HG03565 (cell line): Measurements from ENCODE around the gene TENM4.

Experiments used
- ATAC-seq: cut with Tn5 transposase; IDR thresholded peaks from one replicate; pipeline ENCODE4 v1.9.1; 2021; ENCODE audit warnings: mild to moderate bottlenecking, moderate library complexity; ENCODE audit not compliant: unreplicated experiment

Gene TENM4

DNA sequence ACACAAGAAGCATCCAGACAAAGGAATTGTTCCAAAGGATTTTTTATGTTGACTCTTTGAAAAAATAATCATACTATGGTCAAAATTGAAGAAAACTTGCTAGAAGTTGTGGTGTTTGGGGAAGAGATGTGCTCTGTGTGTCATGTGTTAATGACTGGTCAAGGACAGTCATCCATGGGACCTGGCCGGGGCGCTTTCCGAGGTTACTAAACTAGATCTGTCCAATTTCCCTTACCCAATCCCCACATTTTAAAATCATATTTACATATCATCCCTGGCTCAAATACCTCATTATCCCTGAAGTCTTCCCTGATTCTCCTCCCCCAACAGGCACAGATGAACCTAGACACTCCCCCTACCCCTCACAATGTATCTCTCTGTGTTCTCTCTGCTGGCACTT is 289.4 kb downstream of the TENM4 start:
- no peak for ATAC-seq

DNA sequence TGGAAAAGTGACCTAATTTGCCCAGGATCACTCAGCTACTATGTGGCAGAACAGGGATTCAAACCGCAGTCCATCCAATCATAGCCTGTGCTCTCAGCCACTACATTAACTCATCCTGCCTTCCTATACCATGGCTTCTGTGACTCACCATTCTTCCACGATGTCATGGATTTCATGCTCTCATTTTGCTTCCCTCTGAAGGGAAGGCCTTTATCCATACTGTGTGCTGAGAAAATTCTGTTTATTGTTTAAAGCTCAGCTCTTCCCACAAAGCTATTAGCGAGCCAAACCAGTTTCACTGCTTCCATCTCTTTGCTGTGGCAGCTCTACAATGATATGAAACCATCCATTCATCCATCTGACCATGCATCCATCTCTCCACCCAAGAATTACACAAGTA is 289.9 kb downstream of the TENM4 start:
- ATAC-seq, result no peak

DNA sequence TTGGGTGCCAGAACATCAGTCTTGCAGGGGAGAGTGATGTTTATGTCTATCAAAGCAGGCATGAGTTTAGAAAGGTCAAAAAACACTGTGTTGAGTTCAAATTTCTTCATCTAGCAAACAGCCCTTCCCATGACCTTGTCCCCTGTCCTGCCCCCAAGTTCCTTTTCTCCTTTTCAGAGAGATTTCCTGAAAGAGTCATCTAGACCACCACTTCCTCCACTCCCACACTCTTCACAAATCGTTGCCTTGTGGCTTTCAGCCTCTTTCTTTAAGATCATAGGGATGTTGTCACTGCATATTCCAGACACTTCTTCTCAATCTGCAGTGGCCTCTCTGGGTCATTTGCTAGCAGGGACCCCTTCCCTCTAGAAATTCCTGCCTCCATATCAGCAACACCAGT is 290.5 kb downstream of the TENM4 start:
- ATAC-seq, result no peak

DNA sequence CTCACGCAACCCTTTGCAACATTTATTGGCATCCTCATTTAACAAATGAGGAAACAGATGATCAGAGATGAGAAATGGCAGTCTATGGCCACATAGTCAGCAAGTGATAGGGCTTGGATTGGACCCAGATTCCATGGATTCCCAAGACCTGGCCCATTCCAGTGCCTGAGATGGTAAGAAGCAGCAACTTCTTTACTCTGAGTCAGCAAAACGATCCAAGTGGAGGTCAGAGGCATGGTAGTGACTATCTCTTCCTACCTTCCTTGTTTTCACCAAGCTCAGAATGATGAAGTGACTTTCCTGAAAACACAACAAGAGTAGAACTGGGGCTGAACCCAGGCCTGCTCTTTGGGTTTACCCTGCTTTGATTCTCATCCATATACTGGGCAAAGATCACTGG is 293.1 kb downstream of the TENM4 start:
- ATAC-seq, result no peak

DNA sequence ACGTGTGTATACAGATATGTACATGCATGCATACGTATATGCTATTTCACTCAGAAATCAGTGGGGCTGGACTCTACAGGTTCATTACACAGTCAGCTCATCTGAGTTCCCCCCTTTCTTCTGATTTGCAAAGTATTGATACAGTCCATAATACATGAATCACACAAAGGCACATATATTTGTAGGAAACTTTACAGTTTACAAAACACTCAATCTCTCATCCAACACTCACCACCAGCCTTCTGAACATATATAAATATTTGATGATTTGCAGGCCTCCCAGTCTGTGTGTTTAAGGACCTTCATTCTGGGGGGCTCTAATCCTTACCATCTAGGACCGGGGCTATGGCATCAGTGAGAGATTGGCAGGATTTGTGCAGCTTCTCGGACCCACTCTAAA is 293.8 kb downstream of the TENM4 start:
- no peak for ATAC-seq

DNA sequence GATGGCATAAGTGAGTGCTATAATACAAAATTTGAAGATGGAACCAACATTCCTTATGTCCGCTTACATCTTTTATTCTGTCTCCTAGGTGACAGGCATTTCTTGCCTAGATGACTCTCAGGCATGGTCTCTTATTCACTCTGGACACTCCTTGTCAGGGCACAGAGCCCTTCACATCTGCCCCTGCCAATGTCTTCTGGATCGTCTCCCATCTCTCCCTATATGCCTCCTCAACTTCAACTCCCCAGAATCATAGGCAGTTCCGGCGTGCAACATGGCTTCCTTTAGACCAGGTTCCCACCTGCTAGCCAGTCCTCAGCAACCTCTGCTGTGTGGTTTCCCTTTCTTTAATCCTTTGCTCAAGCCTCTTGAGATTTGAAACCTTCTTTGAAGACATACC is 300.9 kb downstream of the TENM4 start:
- no peak for ATAC-seq

DNA sequence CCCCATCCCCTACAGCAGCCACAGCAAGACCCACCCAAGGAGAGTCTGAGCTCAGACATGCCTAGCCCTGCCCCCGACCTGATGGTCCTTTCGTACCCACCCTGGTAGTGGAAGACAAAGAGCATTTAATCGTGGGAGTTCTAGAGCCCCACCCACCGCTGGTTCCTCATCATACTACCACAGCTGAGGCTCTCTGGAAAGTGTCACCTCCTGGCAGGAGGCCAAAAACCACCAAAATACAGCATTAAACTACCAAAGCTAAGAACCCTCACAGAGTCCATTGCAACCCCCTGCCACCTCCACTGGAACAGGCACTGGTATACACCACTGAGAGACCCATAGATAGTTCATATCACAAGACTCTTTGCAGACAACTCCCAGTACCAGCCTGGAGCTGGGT is 311.1 kb downstream of the TENM4 start:
- no peak for ATAC-seq

DNA sequence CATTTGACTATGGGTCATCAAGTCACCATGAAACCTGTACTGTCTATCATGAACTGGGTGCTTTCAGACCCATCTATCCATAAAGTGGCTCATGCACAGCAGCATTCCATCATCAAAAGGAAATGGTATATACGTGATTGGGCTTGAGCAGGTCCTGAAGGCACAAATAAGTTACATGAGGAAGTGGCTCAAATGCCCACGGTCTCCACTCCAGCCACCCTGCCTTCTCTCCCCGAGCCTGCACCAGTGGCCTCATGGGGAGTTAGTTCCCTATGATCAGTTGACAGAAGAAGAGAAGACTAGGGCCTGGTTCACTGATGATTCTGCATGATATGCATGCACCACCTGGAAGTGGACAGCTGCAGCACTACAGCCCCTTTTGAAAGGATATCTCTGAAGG is 312.5 kb downstream of the TENM4 start:
- ATAC-seq, result no peak

DNA sequence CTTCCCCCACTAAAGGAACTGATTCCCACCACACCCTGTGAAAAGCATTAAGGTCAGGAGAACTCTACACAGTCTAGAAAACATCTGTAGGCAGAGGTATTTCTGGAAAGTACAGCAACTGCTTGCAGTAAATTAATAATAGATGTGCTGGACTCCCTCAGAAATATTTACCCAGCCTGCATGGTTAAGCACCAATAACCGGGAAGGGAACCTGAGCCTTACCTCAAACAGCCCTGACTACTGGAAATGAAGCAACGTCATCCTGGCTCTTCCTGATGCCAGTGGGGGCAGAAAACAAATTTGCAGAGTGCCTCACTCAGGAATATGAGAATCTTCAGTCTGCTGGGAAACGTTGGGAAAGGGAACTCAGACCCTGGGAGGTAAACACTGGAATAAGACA is 318.1 kb downstream of the TENM4 start:
- no peak for ATAC-seq

DNA sequence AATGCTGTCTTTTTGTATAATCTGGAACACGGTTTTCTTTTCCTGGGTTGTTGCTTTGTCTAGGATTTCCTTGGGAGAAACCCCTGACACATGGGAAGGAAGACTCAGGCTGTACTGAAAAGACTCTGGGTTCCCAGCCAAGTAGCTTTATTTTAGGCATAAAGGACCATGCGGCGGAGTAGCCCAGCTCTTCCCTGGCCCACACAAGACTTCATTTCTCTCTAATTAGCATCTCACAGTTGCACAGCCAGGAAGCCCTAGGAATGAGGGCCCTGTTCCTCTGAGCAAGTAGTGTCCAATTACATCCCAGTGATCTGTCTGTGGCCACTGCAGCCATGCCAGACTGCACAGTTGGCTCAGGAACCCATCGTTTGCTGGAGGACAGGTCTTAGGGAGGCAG is 319.5 kb downstream of the TENM4 start:
- ATAC-seq, result no peak

DNA sequence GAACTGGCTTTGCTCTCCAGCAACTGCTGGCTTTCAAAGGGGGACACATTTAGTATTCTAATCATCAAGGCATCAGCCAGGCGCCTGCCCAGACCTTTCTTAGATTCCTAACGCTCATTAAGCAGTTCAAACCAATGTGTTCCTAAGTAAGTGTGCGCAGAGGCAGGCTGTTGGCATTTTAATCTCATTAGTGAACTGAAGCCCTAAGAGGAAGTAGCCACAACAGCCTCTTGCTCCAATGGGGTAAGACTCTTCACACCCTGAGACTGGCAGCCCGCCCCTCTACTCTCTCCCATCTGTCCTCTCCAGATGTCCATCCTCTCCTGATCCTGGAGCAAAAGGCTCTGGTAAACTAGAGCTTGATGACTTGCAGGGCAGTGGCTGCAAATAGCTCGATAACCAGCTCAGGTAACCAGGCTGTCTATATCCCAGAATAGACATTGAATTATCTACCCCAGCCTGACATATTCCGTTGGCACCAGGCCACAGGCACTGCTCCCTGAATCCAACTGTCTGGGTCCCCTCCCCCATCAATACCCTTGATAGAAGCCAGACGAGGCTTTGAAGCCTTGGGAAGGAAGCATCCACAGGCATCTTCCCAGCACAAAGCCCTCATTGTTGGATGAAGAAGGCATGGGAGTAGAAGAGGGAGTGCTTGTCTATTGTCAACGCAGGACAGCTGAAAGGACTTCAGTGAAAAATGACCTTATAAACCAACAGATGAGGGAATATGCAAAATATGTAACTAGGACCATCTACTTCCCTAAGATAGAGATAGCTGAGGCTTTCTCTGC is 321.1 kb downstream of the TENM4 start:
- no peak for ATAC-seq

DNA sequence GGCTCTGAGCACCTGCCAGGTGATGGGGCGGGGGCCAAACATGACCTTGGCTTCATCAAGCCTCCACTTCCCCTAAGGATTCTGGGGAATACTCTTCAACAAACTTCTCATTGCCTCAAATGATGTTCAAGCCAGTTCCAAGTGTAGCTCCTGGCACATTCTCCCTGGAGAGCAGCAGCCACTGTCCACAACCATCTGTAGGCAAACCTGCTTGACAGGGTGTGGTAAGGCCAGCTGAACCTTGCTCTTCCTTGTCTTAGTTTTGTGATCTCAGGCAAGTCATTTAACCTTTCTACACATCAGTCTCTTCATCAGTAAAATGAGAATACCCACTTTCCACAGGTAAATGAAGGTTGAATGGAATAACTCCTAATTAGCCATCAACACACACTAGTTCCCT is 323.3 kb downstream of the TENM4 start:
- no peak for ATAC-seq

DNA sequence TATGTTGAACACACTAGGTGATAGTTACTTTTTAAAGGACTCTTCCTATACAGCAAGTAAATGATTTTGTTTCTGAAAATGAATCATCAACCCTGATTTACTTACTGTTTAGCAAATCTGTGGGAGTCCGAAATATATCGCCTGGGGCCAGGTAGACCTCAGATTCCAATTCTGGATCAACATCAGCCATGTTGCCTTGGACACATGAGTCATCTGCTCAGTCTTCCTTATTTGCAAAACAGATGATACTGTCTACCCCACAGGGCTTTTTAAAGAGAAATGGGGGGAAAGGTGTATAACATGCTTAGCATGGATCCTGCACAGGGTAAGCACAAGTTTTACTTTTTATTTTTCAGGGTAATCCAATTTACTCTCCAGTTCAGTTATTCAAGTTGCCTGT is 324.2 kb downstream of the TENM4 start:
- ATAC-seq, result no peak

DNA sequence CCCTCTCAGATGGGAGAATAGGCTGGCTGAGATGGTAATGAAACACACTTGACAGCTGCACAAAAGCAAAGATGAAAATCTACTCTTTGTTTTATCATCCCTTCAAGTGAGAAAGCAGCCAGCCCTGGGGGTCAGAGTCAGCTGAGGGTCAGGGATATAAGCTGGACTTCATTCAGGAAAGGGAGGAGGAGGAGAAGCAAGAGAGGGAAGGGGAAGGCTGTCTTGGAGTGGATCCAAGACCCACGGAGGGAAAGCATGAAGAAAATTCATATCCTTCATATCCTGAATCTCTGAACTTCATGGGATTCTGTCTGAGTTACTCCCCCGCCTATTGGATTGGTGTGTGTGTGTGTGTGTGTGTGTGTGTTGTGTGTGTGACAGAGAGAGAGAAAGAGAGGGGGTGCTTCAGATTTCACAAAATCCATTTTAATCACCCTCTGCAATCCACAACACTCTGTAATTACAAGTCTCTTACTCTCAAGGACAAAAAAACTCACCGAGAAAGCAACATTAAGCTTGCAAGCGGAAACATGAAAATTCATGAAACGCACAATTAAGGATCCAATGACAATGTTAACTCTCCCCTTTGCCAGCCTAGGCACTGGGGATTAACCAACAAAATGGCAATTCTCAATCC is 327.7 kb downstream of the TENM4 start:
- no peak for ATAC-seq

DNA sequence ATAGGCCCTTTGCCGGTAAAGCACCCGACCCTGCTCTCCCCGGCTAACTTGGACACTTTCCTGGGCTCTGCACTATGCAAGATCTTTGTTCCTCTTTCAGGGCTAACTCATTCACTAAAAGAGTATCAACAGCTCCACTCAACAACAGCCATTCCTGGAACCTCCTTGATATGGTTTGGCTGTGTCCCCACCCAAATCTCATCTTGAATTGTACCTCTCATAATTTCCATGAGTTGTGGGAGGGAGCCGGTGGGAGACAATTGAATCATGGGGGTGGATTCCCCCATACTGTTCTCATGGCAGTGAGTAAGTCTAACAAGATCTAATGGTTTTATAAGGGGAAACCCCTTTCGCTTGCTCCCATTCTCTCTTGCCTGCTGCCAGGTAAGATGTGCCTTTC is 330.0 kb downstream of the TENM4 start:
- no peak for ATAC-seq

DNA sequence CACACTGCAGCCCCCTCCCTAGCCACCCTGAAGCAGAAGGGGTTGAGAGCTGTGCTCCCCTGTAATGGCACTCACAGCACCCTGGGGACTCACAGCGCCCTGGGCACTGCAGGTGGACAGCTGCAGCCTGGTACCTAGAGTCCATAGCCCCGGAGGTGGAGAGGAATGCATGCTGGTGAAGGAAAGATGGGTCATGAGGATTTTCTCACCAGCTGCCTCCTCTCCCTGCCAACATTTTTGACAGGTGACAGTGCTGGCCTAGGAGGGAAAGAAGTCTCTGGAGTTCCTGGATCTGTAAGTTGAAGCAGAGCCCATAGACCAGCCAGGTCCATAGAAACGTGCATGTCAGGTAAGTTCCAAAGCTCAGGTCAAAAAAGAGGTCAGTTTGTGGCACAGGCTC is 330.5 kb downstream of the TENM4 start:
- no peak for ATAC-seq

DNA sequence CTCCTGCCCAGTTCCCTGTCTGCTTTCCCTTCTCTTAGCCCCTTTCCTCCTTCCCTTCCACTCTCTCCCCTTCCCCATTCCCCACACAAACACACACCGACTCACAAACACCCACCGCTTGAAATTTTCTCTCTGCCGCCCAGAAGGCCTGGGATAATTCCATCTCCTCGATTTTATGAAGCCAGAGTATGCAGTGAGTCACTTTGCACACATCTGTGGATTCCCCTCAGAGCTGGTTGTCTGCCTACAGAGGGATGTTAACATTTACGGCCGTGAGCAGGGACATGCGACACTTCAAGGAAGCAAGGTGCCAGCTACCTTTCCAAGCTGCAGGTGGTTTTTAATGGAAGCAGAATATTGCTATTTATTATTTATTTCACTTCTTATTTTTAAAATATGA is 332.0 kb downstream of the TENM4 start:
- ATAC-seq, result no peak

DNA sequence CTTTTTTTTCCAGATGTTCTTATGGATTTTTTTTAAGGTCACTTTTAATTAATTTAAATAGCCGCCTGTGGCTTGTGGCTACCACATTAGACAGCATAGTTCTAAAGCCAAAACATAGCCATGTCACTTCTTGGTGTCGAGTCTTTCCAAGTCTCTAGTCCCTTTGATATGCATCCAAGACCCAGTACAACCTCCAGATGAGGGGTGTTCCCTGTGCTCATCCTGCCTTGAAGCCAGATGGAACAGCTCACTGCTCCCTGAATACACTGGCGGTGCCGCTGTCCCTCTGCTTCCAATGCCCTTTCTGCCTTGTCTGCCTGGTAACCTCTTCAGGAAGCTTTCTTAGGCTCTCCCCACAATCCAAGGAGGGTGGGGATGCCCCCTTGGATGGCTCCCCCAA is 338.0 kb downstream of the TENM4 start:
- no peak for ATAC-seq

DNA sequence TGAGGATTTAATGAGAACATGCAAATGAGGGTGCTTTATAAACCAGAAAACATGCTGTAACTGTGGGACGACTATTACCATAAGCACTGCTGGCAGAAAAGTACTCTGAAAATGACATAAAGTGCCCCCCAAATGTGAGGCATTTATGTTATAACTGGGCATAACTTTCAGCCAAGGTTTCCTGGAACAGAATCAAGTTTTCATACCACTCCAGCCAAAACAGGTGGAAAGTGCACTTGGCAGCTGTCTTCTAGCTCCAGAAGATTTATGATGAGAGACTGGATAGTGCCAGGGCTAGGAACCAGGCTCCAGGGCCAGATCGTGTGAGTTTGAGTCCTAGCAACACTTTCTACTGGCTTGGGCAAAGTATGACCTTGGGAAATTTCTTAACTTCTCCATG is 339.2 kb downstream of the TENM4 start:
- ATAC-seq, result no peak

DNA sequence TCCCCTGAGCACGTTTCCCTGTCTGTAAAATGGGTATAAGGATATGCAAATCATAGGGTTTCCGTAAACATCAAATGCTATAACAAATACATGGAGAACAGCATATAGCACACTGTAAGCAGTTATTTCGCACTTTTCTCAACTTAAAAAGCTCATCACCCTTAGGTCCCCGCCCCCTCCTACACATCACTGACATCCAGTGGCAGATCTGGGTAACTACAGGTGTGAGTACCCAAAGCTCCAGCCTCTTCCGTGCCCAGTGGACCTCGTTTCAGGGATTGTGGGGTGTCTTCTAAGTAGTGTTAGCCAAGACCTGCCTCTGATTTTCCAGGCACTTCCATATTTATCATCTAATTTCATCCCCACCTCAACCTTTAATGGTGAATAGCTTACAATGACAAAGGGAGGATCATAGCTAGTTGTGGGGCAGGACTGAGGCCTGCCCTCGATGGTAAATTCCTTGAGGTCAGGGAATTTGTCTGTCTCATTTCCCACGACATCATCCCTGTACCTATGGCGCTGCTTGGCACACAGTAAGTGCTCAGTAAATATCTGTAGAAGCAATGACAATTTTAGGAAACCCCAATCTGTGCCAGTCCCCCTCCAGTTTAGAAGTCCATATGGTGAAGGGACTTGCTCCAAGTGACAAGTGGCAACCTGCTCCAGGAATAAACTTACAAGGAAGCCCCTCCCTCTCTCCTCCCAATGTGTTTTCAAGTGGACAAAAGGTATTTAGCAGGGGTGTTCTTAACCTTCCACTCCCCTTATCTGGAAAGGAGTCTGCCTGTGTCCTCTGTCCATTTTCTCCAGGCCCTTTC is 340.5 kb downstream of the TENM4 start:
- ATAC-seq, result peak; percentile 76

DNA sequence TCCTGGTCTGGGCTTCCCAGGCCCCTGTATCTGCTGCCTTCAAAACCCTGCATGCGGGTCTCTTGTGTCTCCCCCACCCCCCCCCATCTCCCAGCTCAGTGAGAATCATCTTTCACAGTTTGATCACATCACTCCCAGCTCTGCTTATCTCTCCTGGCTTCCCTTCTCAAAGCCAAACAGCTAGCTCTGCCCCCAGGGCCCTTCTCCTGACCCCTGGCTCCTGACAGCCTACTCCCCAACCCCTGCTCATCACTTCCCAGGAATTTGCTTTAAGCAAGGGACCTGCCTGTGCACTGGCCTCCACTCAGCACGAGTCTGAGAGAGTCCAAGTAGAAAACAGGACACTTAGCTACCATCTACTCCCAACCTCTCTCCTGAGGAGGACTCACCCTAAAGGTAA is 342.7 kb downstream of the TENM4 start:
- no peak for ATAC-seq
